NCI-H2227 (cell line): Measurements from ENCODE around the gene NTNG1.

ENCODE experiments used
- DNase-seq: peaks from one replicate; lab custom pipeline; 2025; ENCODE audit not compliant: unreplicated experiment; lab: John Stamatoyannopoulos, UW

The NTNG1 gene

GRCh38 chr1:107326824-107327445 is 186.1 kb downstream of the NTNG1 start:
- DNase-seq: no peak

GRCh38 chr1:107327446-107327845 is 186.6 kb downstream of the NTNG1 start:
- DNase-seq: no peak

- no peak for DNase-seq
These were observed 187.2 kb downstream of the NTNG1 start for GRCh38 chr1:107328087-107328486.

GRCh38 chr1:107339775-107340174 is 198.9 kb downstream of the NTNG1 start:
- no peak for DNase-seq

- no peak for DNase-seq
These were observed 201.5 kb downstream of the NTNG1 start for GRCh38 chr1:107342316-107342715.

- DNase-seq: no peak
These were observed 201.9 kb downstream of the NTNG1 start for GRCh38 chr1:107342768-107343167.

GRCh38 chr1:107343601-107344000 is 202.8 kb downstream of the NTNG1 start:
- DNase-seq: no peak

GRCh38 chr1:107344268-107344760 is 203.5 kb downstream of the NTNG1 start:
- no peak for DNase-seq

GRCh38 chr1:107344836-107345235 is 204.0 kb downstream of the NTNG1 start:
- no peak for DNase-seq

GRCh38 chr1:107352850-107353249 is 212.0 kb downstream of the NTNG1 start:
- DNase-seq: no peak

GRCh38 chr1:107357376-107357775 is 216.5 kb downstream of the NTNG1 start:
- DNase-seq: no peak

GRCh38 chr1:107358619-107359327 is 217.9 kb downstream of the NTNG1 start:
- DNase-seq: peak; percentile 55

GRCh38 chr1:107359472-107360241 is 218.8 kb downstream of the NTNG1 start:
- no peak for DNase-seq

GRCh38 chr1:107362468-107363140 is 221.8 kb downstream of the NTNG1 start:
- DNase-seq: no peak

- DNase-seq: no peak
These were observed 222.3 kb downstream of the NTNG1 start for GRCh38 chr1:107363154-107363553.

- peak; percentile 12 for DNase-seq
These were observed 224.8 kb downstream of the NTNG1 start for GRCh38 chr1:107365527-107366240.

GRCh38 chr1:107378426-107378825 is 237.6 kb downstream of the NTNG1 start:
- no peak for DNase-seq

GRCh38 chr1:107378866-107379265 is 238.0 kb downstream of the NTNG1 start:
- DNase-seq: no peak

- DNase-seq: no peak
These were observed 239.0 kb downstream of the NTNG1 start for GRCh38 chr1:107379826-107380225.
